Caco-2 (cell line): Measurements from ENCODE around the gene STAG3. TPM values are rescaled to one million over a fixed set of nuclear protein-coding genes. Genes with fewer than 3 reads are reported as not detected.
"Not testable (repeated sequence)": the region's sequence is repeated elsewhere in the genome, so short reads cannot be mapped to it uniquely, and the experiment has no call there.

Experiments used
- BruUV-seq: library from RNA; stranded (reverse); fragments of 400-500 nt; replicated peaks from 2 replicates; lab custom pipeline; 2021; lab: Mats Ljungman, UMichigan
- CTCF ChIA-PET: fragments of 300-600 bp; sonication (Branson Sonifier 250); formaldehyde crosslinking; loops from one replicate; lab custom pipeline; 2022; ENCODE audit warnings: antibody characterized with exemption; lab: Charles Lee
- POLR2A ChIA-PET: fragments of 300-600 bp; sonication (Branson Sonifier 250); formaldehyde crosslinking; loops from one replicate; lab custom pipeline; 2022; ENCODE audit warnings: antibody characterized with exemption; lab: Charles Lee
- DNase-seq, 2 experiments: peaks; one replicate each; pipeline versions ENCODE4 v3.0.0 to v3.0.0-alpha.2; 2020 to 2022
- H3K27me3 ChIP-seq: replicated peaks from 2 replicates; pipeline ENCODE4 v1.6.0; 2011; ENCODE audit warnings: low read length; ENCODE audit not compliant: control insufficient read depth, insufficient read depth
- H3K36me3 ChIP-seq: 2 replicates; pipeline ENCODE4 v1.5.1; 2011; ENCODE audit warnings: low read length; ENCODE audit not compliant: control insufficient read depth, insufficient read depth
- H3K4me1 ChIP-seq: fragments of 250-450 bp; sonication (Bioruptor Pico); 2 replicates; pipeline ENCODE4 v1.5.1; 2020; ENCODE audit warnings: mild to moderate bottlenecking
- H3K4me3 ChIP-seq: 2 replicates; pipeline ENCODE4 v1.5.1; 2011; ENCODE audit warnings: low read depth, mild to moderate bottlenecking, control low read depth, low read length
- H3K9me3 ChIP-seq: fragments of 250-450 bp; sonication (Bioruptor Pico); 2 replicates; pipeline ENCODE4 v1.5.1; 2020; ENCODE audit warnings: mild to moderate bottlenecking, moderate library complexity
- H3K27ac Mint-ChIP-seq: one replicate; pipeline ENCODE4 v1.8.0; 2022; ENCODE audit warnings: mixed read lengths; ENCODE audit not compliant: unreplicated experiment
- H3K27me3 Mint-ChIP-seq: one replicate; pipeline ENCODE4 v1.8.0; 2022; ENCODE audit warnings: mixed read lengths; ENCODE audit not compliant: insufficient read depth, unreplicated experiment
- H3K36me3 Mint-ChIP-seq: one replicate; pipeline ENCODE4 v1.8.0; 2022; ENCODE audit warnings: mild to moderate bottlenecking, mixed read lengths; ENCODE audit not compliant: insufficient read depth, unreplicated experiment
- H3K4me1 Mint-ChIP-seq: one replicate; pipeline ENCODE4 v1.8.0; 2022; ENCODE audit warnings: low read depth, mixed read lengths; ENCODE audit not compliant: unreplicated experiment
- H3K4me3 Mint-ChIP-seq: one replicate; pipeline ENCODE4 v1.8.0; 2022; ENCODE audit warnings: mild to moderate bottlenecking, moderate library complexity, mixed read lengths; ENCODE audit not compliant: unreplicated experiment
- H3K9me3 Mint-ChIP-seq: one replicate; pipeline ENCODE4 v1.8.0; 2022; ENCODE audit warnings: mixed read lengths; ENCODE audit not compliant: unreplicated experiment
- intact Hi-C: fragments of 100-400 bp; cut with micrococcal nuclease; formaldehyde crosslinking; loops from one replicate; pipeline ENCODE4 v1.10.0; 2022; ENCODE audit not compliant: unreplicated experiment
- total RNA-seq: library from RNA; stranded (reverse); gene quantifications from 2 replicates; pipeline ENCODE4 v1.2.3, GENCODE V29; 2022
- TF ChIP-seq, protein P1 (sequence below), 2 experiments: fragments of 200-600 bp in 1 of 2; IDR thresholded peaks; 1 replicate in 1 of 2; 2 replicates in 1 of 2; pipeline versions ENCODE4 v1.5.1 to v1.8.0; 2011 to 2022; ENCODE audit warnings: antibody characterized with exemption in 1 of 2, control low read depth in 1 of 2, inconsistent platforms in 1 of 2, low read depth in 1 of 2, low read length in 1 of 2, mild to moderate bottlenecking in 1 of 2, moderate library complexity in 1 of 2; ENCODE audit not compliant: insufficient read depth in 1 of 2, severe bottlenecking in 1 of 2, unreplicated experiment in 1 of 2

The STAG3 gene
- total RNA-seq, 1 experiment from 2014 or later: 1.3 TPM

GRCh38 chr7:100195222-100195621 is 17.5 kb downstream of the STAG3 start:
- intact Hi-C loops: no loop called here
- ChIA-PET CTCF (no interaction called here), POLR2A (no interaction called here)
- peaks cover 3% of the 10 kb centered on the region; the same call in 1 of the 2 replicates for H3K4me1 ChIP-seq
- Mint-ChIP-seq H3K4me3 (no peak overlapping the region), H3K27ac (no peak overlapping the region), H3K9me3 (no peaks in the 10 kb centered on the region), H3K27me3 (no peaks in the 10 kb centered on the region), H3K4me1 (peaks cover 7% of the 10 kb centered on the region), H3K36me3 (peaks cover 5% of the 10 kb centered on the region)
- DNase-seq: no peak
- no TSS peak for BruUV-seq
- H3K27me3 ChIP-seq: no peaks in the 10 kb centered on the region
- H3K9me3 ChIP-seq: no peaks in the 10 kb centered on the region
- H3K36me3 ChIP-seq: no peaks in the 10 kb centered on the region
- TF ChIP-seq, protein P1, sequence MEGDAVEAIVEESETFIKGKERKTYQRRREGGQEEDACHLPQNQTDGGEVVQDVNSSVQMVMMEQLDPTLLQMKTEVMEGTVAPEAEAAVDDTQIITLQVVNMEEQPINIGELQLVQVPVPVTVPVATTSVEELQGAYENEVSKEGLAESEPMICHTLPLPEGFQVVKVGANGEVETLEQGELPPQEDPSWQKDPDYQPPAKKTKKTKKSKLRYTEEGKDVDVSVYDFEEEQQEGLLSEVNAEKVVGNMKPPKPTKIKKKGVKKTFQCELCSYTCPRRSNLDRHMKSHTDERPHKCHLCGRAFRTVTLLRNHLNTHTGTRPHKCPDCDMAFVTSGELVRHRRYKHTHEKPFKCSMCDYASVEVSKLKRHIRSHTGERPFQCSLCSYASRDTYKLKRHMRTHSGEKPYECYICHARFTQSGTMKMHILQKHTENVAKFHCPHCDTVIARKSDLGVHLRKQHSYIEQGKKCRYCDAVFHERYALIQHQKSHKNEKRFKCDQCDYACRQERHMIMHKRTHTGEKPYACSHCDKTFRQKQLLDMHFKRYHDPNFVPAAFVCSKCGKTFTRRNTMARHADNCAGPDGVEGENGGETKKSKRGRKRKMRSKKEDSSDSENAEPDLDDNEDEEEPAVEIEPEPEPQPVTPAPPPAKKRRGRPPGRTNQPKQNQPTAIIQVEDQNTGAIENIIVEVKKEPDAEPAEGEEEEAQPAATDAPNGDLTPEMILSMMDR (IDR thresholded peaks at IDR 0.05; ENCODE audit: insufficient read depth in 1 of 2, low read depth in 1 of 2, low read length in 1 of 2, severe bottlenecking in 1 of 2, unreplicated experiment in 1 of 2): no peak
- no peak overlapping the region for H3K4me3 ChIP-seq

DNA sequence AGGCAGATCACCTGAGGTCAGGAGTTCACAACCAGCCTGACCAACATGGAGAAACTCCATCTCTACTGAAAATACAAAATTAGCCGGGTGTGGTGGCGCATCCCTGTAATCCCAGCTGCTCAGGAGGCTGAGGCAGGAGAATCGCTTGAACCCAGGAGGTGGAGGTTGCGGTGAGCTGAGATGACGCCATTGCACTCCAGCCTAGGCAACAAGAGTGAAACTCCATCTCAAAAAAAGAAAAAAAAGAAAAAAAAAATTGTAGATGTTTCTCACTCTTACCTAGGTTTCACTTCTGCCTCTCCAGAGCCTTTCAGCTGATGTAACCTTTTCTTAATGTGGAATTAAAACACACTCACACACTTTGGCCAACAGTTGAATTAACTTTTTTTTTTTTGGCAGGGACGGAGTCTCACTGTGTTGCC is 18.2 kb downstream of the STAG3 start:
- DNase-seq, H3K27me3 Mint-ChIP-seq, H3K4me1 Mint-ChIP-seq, POLR2A ChIA-PET, BruUV-seq, H3K9me3 ChIP-seq, H3K4me1 ChIP-seq, H3K4me3 Mint-ChIP-seq, H3K27ac Mint-ChIP-seq, intact Hi-C loops, H3K4me3 ChIP-seq, H3K36me3 ChIP-seq, H3K9me3 Mint-ChIP-seq, H3K36me3 Mint-ChIP-seq, H3K27me3 ChIP-seq: not testable (repeated sequence)
- CTCF ChIA-PET: interaction anchor here (0.6 kb wide), 1 partner anchor 63 kb away, joined by 3 read pairs; no protein-coding TSS in a partner anchor

DNA sequence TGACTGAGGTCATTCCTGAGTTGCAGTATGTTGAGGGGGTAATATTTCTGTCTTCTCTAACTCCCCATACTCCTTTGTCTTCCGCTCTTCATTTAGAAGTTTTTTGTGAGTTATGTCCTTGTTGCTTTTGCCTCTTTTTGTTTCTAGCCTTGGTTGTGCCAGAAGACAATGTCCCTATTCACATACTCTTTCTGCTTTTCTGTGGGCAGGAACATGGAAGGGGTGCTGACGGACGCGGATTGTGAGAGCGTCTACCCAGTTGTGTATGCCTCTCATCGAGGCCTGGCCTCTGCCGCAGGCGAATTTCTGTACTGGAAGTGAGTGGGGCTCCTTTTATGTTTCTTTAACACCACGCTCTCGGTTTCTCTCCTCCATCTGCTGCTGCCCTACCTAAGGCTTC is 20.5 kb downstream of the STAG3 start:
- Mint-ChIP-seq H3K27me3 (no peaks in the 10 kb centered on the region), H3K9me3 (no peaks in the 10 kb centered on the region), H3K4me1 (peaks cover 18% of the 10 kb centered on the region), H3K36me3 (peaks cover 5% of the 10 kb centered on the region), H3K4me3 (no peak overlapping the region), H3K27ac (no peak overlapping the region)
- H3K4me1 ChIP-seq: peaks cover 15% of the 10 kb centered on the region
- no peaks in the 10 kb centered on the region for H3K27me3 ChIP-seq
- H3K9me3 ChIP-seq: no peaks in the 10 kb centered on the region
- no peak overlapping the region for H3K4me3 ChIP-seq
- ChIA-PET CTCF (no interaction called here), POLR2A (no interaction called here)
- no peaks in the 10 kb centered on the region for H3K36me3 ChIP-seq
- TF ChIP-seq, protein P1 (IDR thresholded peaks at IDR 0.05; ENCODE audit: insufficient read depth in 1 of 2, low read depth in 1 of 2, low read length in 1 of 2, severe bottlenecking in 1 of 2, unreplicated experiment in 1 of 2): no peak
- DNase-seq: no peak
- BruUV-seq: no TSS peak
- intact Hi-C loops: no loop called here
